ENCODE measurements around the gene JAK1.

Gene JAK1

GRCh38 chr1:64917907-64918306, 48.4 kb downstream of the JAK1 start:
- no peak for DNase-seq

- DNase-seq: no peak
Observed at GRCh38 chr1:64917328-64917861, 49.0 kb downstream of the JAK1 start.

GRCh38 chr1:64915381-64916274, 50.7 kb downstream of the JAK1 start:
- no peak for DNase-seq

GRCh38 chr1:64913361-64914015, 52.9 kb downstream of the JAK1 start:
- DNase-seq: no peak

- no peak for DNase-seq
Observed at GRCh38 chr1:64912191-64912590, 54.2 kb downstream of the JAK1 start.

GRCh38 chr1:64911326-64911725, 55.0 kb downstream of the JAK1 start:
- no peak for DNase-seq

- DNase-seq: no peak
Observed at GRCh38 chr1:64909031-64909430, 57.3 kb downstream of the JAK1 start.

- no peak for DNase-seq
Observed at GRCh38 chr1:64908575-64908974, 57.8 kb downstream of the JAK1 start.

GRCh38 chr1:64906447-64906846, 59.9 kb downstream of the JAK1 start:
- DNase-seq: peak; percentile 46

- no peak for DNase-seq
Observed at GRCh38 chr1:64903593-64903992, 62.8 kb downstream of the JAK1 start.

- no peak for DNase-seq
Observed at GRCh38 chr1:64901663-64902062, 64.7 kb downstream of the JAK1 start.

GRCh38 chr1:64900916-64901315, 65.4 kb downstream of the JAK1 start:
- DNase-seq: no peak

- DNase-seq: peak; percentile 33
Observed at GRCh38 chr1:64898107-64898861, 68.1 kb downstream of the JAK1 start.

GRCh38 chr1:64896551-64896950, 69.8 kb downstream of the JAK1 start:
- no peak for DNase-seq

GRCh38 chr1:64895500-64895899, 70.8 kb downstream of the JAK1 start:
- no peak for DNase-seq

GRCh38 chr1:64894438-64895196, 71.7 kb downstream of the JAK1 start:
- no peak for DNase-seq

GRCh38 chr1:64893921-64894320, 72.4 kb downstream of the JAK1 start:
- DNase-seq: no peak

GRCh38 chr1:64892576-64893573, 73.5 kb downstream of the JAK1 start:
- no peak for DNase-seq

- DNase-seq: no peak
Observed at GRCh38 chr1:64891448-64891825, 74.9 kb downstream of the JAK1 start.

GRCh38 chr1:64890699-64891447, 75.5 kb downstream of the JAK1 start:
- no peak for DNase-seq
